NB4 (cell line): ENCODE results near the gene VAC14.

Experiments used
- POLR2A ChIP-seq: IDR thresholded peaks from 2 replicates; pipeline ENCODE4 v1.6.1; 2011; ENCODE audit warnings: mild to moderate bottlenecking; ENCODE audit not compliant: insufficient read length; ENCODE audit errors: extremely low read depth
- TF ChIP-seq, protein P1 (sequence below): IDR thresholded peaks from one replicate; pipeline ENCODE4 v1.5.1; 2012; ENCODE audit warnings: low read depth, low read length

- TF ChIP-seq, protein P1, sequence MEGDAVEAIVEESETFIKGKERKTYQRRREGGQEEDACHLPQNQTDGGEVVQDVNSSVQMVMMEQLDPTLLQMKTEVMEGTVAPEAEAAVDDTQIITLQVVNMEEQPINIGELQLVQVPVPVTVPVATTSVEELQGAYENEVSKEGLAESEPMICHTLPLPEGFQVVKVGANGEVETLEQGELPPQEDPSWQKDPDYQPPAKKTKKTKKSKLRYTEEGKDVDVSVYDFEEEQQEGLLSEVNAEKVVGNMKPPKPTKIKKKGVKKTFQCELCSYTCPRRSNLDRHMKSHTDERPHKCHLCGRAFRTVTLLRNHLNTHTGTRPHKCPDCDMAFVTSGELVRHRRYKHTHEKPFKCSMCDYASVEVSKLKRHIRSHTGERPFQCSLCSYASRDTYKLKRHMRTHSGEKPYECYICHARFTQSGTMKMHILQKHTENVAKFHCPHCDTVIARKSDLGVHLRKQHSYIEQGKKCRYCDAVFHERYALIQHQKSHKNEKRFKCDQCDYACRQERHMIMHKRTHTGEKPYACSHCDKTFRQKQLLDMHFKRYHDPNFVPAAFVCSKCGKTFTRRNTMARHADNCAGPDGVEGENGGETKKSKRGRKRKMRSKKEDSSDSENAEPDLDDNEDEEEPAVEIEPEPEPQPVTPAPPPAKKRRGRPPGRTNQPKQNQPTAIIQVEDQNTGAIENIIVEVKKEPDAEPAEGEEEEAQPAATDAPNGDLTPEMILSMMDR = no peak
- no peak for TF ChIP-seq POLR2A
Measured at GRCh38 chr16:70661534-70661917, 139.4 kb downstream of the VAC14 start.
